GM19395 (cell line): ENCODE results near the gene CEP128.

ENCODE experiments used
- ATAC-seq: cut with Tn5 transposase; IDR thresholded peaks from one replicate; pipeline ENCODE4 v1.9.1; 2021; ENCODE audit warnings: mild to moderate bottlenecking, moderate library complexity; ENCODE audit not compliant: unreplicated experiment

The CEP128 gene

GRCh38 chr14:80941241-80942185 is at the start of gene CEP128:
Gene CEP128 (minus strand): TSS chr14:80941738.
- ATAC-seq, result peak; percentile 98

- peak; percentile 59 for ATAC-seq
Measured at GRCh38 chr14:80988735-80989429, 47.3 kb upstream of the CEP128 start.

GRCh38 chr14:80988192-80988591 is 46.7 kb upstream of the CEP128 start:
- ATAC-seq, result no peak

GRCh38 chr14:80987235-80988032 is 45.9 kb upstream of the CEP128 start:
- ATAC-seq, result peak; percentile 58

DNA sequence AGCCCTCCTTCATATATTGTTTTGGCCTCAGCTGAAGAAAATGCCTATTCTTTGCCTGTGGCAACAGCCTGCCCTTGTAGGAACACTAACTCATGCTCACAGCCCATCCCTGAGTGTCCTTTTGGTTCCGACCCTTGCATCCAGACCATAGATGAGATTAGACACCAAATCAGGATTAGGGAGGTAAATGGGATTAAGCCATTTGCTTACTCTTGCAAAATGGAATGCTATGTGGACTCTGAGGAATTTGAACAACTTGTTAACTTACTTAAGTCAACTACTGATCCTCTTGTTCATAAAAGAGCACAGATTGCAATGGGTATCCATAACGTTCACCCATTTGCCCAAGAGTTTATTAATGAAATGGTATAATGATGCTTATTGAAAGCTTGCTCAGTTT is 41.2 kb upstream of the CEP128 start:
- no peak for ATAC-seq

DNA sequence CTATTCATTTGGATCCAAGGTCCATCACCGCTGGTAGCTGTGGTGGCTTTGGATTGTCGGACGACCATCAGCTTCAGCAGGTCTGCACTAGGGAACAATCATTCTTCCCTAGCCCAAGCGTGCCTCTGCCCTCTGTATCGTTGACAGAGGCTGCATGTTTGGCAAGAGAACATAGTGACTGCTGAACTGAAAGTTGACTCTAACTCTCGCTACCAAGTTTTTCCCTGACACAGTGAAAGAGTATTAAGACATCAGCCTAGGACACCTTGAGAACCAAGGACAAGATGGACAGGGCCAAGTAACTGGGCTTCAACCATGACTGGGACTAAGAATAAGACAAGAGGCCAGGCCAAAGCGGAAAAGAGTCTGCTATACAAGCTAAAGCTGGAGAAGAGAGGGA is 40.1 kb upstream of the CEP128 start:
- no peak for ATAC-seq

- no peak for ATAC-seq
Measured at GRCh38 chr14:80981156-80981555, 39.6 kb upstream of the CEP128 start.

DNA sequence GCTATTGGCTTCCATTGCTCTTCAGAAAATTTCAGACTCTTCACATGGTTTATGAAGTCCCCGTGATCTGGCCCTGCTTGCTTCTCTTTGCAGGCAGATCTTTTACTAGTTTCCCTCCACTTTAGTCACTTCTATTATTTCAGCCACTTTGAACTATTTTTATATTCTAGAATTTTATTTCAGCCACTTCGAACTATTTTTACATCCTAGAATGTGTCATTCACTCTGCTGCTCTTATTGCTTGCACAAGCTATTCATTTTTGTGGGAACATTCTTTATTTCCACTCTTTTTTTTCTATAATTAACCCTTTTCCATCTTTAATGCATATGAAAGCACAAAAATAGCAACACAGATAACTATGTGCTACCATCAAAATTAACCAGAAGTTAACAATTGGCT is 38.4 kb upstream of the CEP128 start:
- no peak for ATAC-seq

DNA sequence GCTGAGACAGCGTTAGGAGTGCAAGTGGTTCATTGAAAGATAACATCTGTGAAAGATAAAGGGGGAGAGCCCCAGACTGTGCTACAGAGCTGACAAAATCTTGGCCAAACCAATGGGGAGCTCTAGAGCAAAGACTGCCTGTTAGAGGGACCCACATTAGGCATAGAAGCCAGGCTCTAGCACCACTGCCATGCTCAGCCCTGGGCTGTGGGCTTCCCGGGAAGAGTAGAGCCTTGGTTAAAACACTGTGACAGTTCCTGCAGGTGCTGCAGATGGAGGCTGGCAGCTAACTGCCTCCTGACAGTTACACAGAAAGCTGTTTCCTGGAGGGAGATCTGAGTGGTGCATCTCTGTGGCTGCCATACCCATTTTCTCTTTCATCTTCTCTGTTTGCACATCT is 36.9 kb upstream of the CEP128 start:
- ATAC-seq, result no peak

DNA sequence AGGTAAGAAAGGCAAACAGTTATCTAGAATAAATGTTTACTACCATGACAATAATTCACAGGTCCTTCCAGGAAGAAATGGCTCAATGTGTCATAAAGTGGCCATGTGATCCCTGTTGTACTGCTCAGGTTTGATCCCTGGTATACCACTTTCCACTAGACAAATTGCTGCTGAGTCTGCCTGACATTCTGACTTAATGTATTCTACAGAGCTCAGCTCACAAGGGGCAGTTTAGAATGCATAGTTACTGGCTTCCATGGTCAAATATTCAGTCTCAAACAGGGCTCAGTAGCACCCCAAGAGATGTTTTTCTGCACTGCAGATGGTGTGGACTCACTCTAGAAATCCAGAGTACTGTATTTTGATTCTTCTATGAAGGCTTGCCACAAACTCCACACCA is 35.7 kb upstream of the CEP128 start:
- peak; percentile 78 for ATAC-seq

DNA sequence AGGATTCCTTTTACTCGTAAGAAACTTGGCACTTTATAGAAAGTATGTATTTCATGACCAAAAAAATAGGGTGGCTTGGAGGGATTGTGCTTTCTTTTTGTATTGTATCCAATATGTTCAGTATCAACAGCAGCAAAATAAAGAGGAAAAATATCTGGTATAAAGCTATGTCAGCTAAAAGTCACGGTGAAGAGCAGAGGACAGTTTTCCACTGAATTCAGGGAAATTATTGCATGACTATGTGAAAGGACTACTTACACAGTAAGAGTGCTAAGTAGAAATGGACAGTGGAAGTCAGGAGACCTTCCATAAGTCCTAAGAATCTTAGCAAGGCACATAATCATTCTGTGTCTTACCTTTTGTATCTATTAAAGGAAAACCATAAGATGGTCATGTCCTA is 33.1 kb upstream of the CEP128 start:
- no peak for ATAC-seq

GRCh38 chr14:80973931-80974641 is 32.5 kb upstream of the CEP128 start:
- ATAC-seq, result no peak

DNA sequence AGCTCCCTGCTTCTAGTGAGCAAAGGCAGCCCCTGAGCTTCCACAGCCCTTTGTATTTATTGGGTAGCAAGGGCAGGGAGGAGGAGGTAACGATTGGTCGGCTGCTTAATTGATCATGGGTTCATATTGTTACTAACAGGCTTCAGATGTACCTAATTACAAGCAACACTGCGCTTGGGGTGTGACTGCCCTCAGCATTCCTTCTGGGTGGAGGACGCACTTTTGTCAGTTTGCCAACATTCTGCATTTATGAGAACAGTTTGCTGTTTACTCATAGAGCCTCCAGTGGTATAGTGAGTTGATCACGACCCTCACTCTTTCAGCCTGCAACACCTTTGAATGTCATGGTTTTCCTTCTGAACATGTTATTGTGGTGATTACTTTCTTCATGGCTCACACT is 23.5 kb upstream of the CEP128 start:
- ATAC-seq, result no peak

DNA sequence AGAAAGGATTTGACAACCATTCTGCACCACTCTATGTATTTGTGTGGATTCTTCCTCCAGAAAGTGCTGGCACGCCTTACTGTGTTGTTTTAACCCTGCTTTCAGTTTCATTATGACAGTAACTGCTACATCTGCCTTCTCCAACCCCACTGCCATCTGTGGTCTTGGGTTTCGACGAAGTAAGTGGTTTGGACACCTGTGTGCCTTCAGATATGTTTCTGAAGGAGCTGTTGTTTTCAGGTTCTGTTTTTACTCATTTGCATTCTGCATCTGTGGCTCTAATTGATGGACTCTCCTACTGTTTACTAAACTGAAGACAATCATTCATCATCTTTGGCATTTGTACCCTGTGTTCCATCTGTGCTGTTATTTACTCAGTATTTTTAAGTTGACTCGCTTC is 18.0 kb upstream of the CEP128 start:
- ATAC-seq, result peak; percentile 98

GRCh38 chr14:80958939-80959338 is 17.4 kb upstream of the CEP128 start:
- ATAC-seq, result no peak

- no peak for ATAC-seq
Measured at GRCh38 chr14:80958226-80958625, 16.7 kb upstream of the CEP128 start.

DNA sequence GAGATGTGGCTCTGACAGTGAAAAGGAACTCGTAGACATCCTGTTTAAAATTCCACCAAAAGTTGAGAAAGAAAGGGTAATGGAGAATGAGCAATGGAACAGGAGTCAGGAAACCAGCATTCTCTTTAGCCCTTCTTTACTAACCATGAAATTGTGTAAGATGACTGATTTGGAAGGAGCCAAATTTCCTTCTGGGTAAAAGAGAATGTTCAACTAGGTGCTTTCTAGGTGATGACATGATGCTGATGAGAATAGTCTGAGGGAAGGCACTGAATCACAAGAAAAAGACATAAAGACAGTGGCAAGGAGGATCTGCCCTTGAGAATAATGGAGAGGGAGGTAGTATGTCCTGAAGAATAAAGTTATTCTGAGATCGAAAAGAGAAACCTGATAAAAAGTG is 16.1 kb upstream of the CEP128 start:
- ATAC-seq, result no peak

GRCh38 chr14:80956922-80957321 is 15.4 kb upstream of the CEP128 start:
- ATAC-seq, result no peak

GRCh38 chr14:80956102-80956501 is 14.6 kb upstream of the CEP128 start:
- ATAC-seq, result no peak

GRCh38 chr14:80955416-80955941 is 13.9 kb upstream of the CEP128 start, which contains the start of gene TSHR:
Gene TSHR (plus strand): TSS chr14:80955621. CDS start chr14:80955681, 60 bp downstream.
- ATAC-seq, result no peak
